GM12864 (cell line): ENCODE data around the gene ARSJ.

Source experiments
- DNase-seq: peaks from one replicate; pipeline ENCODE4 v3.0.0-alpha.2; 2011; ENCODE audit warnings: low read depth
- H3K4me3 ChIP-seq: 2 replicates; pipeline ENCODE4 v1.5.1; 2011; ENCODE audit warnings: mild to moderate bottlenecking, low read depth, low read length, control low read depth
- CTCF ChIP-seq: IDR thresholded peaks from 2 replicates; pipeline ENCODE4 v1.5.1; 2011; ENCODE audit warnings: low read depth, mild to moderate bottlenecking, moderate library complexity, low read length, control low read depth, inconsistent platforms; ENCODE audit errors: missing control alignments

The ARSJ gene

DNA sequence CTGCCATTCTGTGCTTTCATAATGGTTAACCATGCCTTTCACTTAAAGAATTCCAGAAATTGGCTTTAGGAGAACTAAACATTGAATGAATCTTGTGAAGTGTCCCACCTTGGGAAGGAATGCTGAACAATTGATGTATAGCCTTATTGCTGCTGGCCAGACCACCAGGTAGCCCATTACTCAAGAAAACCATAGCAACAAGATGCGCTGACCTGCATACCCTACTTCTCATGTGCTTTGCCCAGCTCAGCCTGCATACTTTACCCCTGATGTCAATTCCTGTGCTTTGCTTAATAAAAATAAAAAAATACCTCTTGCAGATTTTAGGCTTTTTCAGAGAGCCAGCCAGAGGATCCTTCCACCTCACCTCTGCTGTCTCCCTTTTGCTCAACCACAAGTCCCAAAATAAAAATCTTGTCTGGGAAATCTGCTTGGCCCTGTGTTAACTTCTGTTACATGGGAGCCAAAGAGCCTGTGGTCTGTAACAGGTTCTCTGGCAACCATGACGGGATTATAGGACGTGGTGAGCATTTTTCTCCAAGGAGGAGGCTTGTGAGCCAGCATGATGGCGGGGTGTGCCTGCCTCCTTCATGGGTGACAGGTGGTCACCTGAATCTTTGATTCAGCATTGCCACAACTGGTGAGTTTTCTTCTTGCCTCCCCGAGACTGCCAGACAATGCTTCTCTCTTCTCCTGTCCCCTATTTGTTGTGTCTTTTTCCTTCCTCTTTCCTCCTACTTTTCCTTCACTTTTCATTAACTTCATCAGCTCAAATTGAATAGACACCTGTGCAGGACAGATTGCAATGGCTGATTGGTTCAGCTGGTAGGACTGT is 106.8 kb downstream of the ARSJ start:
- no peak for DNase-seq
- TF ChIP-seq CTCF, result no peak
- H3K4me3 ChIP-seq, result no peak overlapping the region

DNA sequence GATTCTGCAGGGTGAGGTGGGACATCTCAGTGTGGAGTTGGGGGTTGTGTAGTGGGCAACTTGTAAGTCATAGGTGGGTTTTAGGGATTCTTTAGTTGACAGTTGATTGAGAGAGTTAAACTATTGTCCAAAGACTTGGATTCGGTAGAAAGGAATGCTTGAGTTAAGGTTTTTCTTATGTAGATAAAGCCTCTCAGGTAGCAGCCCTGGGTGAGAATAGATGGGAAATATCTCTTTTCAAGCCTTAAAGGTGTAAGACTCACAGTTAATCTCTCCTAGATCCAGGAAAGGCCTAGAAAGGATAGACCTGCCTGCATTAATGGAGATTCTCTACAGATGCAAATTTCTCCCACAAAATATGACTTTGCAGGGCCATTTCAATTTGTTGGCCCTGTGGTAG is 108.4 kb downstream of the ARSJ start:
- no peak for TF ChIP-seq CTCF
- no peak for DNase-seq
- H3K4me3 ChIP-seq, result no peak overlapping the region

- no peak overlapping the region for H3K4me3 ChIP-seq
- DNase-seq, result peak; percentile 53
- TF ChIP-seq CTCF, result no peak
These were observed 109.6 kb downstream of the ARSJ start for GRCh38 chr4:113869743-113870375.

GRCh38 chr4:113866611-113867010 is 112.8 kb downstream of the ARSJ start:
- no peak overlapping the region for H3K4me3 ChIP-seq
- TF ChIP-seq CTCF, result no peak
- no peak for DNase-seq

DNA sequence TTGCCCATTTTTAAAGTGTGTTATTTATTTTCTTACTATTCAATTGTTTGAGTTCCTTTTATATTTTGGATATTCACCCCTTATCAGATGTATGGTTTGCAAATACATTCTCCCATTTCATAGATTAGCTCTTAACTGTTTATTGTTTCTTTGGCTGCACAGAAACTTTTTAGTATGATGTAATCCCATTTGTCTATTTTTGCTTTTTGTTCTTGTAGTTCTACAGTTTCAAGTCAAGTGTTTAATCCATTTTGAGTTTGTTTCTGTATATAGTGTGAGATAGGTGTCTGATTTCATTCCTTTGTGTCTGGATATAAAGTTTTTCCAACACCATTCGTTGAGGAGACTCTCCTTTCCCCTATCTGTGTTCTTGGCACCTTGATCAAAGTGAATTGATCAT is 120.5 kb downstream of the ARSJ start:
- H3K4me3 ChIP-seq, result no peak overlapping the region
- TF ChIP-seq CTCF, result no peak
- DNase-seq, result no peak

- TF ChIP-seq CTCF, result no peak
- DNase-seq, result no peak
- no peak overlapping the region for H3K4me3 ChIP-seq
These were observed 127.6 kb downstream of the ARSJ start for GRCh38 chr4:113851816-113852215.
